ENCODE results near the gene POLR2L. TPM values are rescaled to one million over a fixed set of nuclear protein-coding genes. Genes with fewer than 3 reads are reported as not detected.

The POLR2L gene
- total and polyA plus RNA-seq, 2 of the 13 experiments (the other 11 are each of a cell fraction or from before 2014, with no cell fraction given), result 104 to 114 TPM

DNA sequence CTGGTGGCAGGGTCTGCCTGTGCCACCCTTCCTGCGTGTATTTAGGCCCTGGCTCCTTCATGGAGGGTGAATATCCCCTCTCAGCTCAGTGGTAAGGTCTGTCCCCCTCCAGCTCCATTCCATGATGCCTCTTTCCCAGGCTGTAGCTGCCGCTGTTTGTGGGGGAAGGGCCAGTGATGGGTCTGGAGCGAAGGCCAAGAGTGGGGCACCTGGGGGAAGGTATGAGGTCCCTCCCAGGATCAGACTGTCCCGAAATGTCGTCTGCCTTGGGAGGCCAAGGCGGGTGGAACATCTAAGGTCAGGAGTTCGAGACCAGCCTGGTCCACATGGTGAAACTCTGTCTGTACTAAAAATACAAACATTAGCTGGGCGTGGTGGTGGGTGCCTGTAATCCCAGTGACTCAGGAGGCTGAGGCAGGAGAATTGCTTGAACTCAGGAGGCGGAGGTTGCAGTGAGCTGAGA, 8.4 kb downstream of the POLR2L start:
- Histone ChIP-seq H3K9ac (ENCODE audit: insufficient read depth, low read depth, low read length) (peak overlapping the region; percentile 85), H3K4me1 (ENCODE audit: insufficient read depth, low read length) (peaks cover 75% of the 10 kb centered on the region), H3K9me3 (ENCODE audit: low read length) (no peaks in the 10 kb centered on the region), H3K27me3 (ENCODE audit: control insufficient read depth in 1 of 2, insufficient read depth in 2 of 2, low read length in 2 of 2) (no peaks in the 10 kb centered on the region), H3K4me3 (replicated peaks in 1 of 3; ENCODE audit: insufficient read depth in 1 of 3, low read depth in 2 of 3, low read length in 3 of 3) (peak overlapping the region; percentile 71 to 81 (median 77); a peak in 5 of 6 replicates), H3K79me2 (ENCODE audit: insufficient read depth, low read length) (peaks cover 11% of the 10 kb centered on the region), H4K20me1 (ENCODE audit: insufficient read depth, low read length) (peaks cover 9% of the 10 kb centered on the region; the same call in 1 of the 2 replicates), H3K27ac (ENCODE audit: extremely low read length, insufficient read depth, low read length) (peak overlapping the region; percentile 61), H3K36me3 (replicated peaks in 1 of 2; ENCODE audit: control insufficient read depth in 1 of 2, insufficient read depth in 2 of 2, low read length in 2 of 2) (peaks cover 4 to 17% of the 10 kb centered on the region in 2 experiments; a peak in 3 of 5 replicates), H2AFZ (ENCODE audit: low read length) (no peak overlapping the region), H3K4me2 (ENCODE audit: low read depth, low read length) (peak overlapping the region; percentile 81)
- WGBS (ENCODE audit: low lambda C conversion rate), result 52% methylated on average over 9 of the region's 9 CpGs
- ATAC-seq (no peak), DNase-seq (ENCODE audit: low spot score) (no peak), FAIRE-seq (no peak)
- in situ Hi-C loops (cut with HindIII; ENCODE audit: extremely low pct_ligation_motif_present, low pct_unique_long_range_greater_than_20kb) (no loop called here), intact Hi-C loops (cut with micrococcal nuclease; ENCODE audit: unreplicated experiment) (no loop called here)
- no TSS peak for BruUV-seq (replicated peaks)
- ChIA-PET POLR2A (interaction anchor here (0.6 to 16.1 kb wide), 4 partner anchors 8 to 28 kb away, joined by 5 to 264 read pairs (median 74); partner anchors contain the start of genes PNPLA2, POLR2L, RPLP2 and TSPAN4), CTCF (ENCODE audit: low intra/inter-chr PET ratio, low total read pairs) (no interaction called here)
- TF ChIP-seq, protein P1, sequence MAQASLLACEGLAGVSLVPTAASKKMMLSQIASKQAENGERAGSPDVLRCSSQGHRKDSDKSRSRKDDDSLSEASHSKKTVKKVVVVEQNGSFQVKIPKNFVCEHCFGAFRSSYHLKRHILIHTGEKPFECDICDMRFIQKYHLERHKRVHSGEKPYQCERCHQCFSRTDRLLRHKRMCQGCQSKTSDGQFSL (CRISPR knock-in tag; IDR thresholded peaks at IDR 0.05), result 0 out of 2 replicates have a peak, but pooled peaks have one; percentile 48
- TF ChIP-seq U2AF1 (optimal IDR thresholded peaks at IDR 0.05; ENCODE audit: low read depth, low read length) (no peak), EHMT2 (IDR thresholded peaks at IDR 0.05; ENCODE audit: borderline replicate concordance, low read depth, low read length) (no peak), ZNF777 (CRISPR knock-in tag; IDR thresholded peaks at IDR 0.05) (no peak), RFX3 (CRISPR knock-in tag; IDR thresholded peaks at IDR 0.05) (no peak), ZNF614 (CRISPR knock-in tag; IDR thresholded peaks at IDR 0.05; ENCODE audit: borderline replicate concordance) (no peak), ATAD3A (CRISPR knock-in tag; IDR thresholded peaks at IDR 0.05) (no peak), NRL (CRISPR knock-in tag; IDR thresholded peaks at IDR 0.05; ENCODE audit: borderline replicate concordance) (no peak), SUZ12 (IDR thresholded peaks at IDR 0.05; ENCODE audit: low read depth, low read length) (no peak), ZNF17 (CRISPR knock-in tag; IDR thresholded peaks at IDR 0.05) (no peak), CHD4 (IDR thresholded peaks at IDR 0.05; ENCODE audit: borderline replicate concordance, low read length) (no peak), ZNF607 (CRISPR knock-in tag; IDR thresholded peaks at IDR 0.05; ENCODE audit: borderline replicate concordance) (0 out of 2 replicates have a peak, but pooled peaks have one; percentile 41), HMGXB4 (CRISPR knock-in tag; IDR thresholded peaks at IDR 0.05; ENCODE audit: borderline replicate concordance in 1 of 2, low read depth in 1 of 2) (0 out of 4 replicates have a peak, but pooled peaks of 1 of the 2 experiments have one; percentile 2)
- TF ChIP-seq, protein P2, sequence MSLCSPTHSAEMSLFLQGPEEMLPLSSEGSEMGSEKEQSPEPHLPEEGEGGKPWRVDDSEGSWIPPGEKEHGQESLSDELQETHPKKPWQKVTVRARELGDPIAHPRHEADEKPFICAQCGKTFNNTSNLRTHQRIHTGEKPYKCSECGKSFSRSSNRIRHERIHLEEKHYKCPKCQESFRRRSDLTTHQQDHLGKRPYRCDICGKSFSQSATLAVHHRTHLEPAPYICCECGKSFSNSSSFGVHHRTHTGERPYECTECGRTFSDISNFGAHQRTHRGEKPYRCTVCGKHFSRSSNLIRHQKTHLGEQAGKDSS (CRISPR knock-in tag; IDR thresholded peaks at IDR 0.05; ENCODE audit: borderline replicate concordance, low read depth), result no peak
- TF ChIP-seq, protein P3, sequence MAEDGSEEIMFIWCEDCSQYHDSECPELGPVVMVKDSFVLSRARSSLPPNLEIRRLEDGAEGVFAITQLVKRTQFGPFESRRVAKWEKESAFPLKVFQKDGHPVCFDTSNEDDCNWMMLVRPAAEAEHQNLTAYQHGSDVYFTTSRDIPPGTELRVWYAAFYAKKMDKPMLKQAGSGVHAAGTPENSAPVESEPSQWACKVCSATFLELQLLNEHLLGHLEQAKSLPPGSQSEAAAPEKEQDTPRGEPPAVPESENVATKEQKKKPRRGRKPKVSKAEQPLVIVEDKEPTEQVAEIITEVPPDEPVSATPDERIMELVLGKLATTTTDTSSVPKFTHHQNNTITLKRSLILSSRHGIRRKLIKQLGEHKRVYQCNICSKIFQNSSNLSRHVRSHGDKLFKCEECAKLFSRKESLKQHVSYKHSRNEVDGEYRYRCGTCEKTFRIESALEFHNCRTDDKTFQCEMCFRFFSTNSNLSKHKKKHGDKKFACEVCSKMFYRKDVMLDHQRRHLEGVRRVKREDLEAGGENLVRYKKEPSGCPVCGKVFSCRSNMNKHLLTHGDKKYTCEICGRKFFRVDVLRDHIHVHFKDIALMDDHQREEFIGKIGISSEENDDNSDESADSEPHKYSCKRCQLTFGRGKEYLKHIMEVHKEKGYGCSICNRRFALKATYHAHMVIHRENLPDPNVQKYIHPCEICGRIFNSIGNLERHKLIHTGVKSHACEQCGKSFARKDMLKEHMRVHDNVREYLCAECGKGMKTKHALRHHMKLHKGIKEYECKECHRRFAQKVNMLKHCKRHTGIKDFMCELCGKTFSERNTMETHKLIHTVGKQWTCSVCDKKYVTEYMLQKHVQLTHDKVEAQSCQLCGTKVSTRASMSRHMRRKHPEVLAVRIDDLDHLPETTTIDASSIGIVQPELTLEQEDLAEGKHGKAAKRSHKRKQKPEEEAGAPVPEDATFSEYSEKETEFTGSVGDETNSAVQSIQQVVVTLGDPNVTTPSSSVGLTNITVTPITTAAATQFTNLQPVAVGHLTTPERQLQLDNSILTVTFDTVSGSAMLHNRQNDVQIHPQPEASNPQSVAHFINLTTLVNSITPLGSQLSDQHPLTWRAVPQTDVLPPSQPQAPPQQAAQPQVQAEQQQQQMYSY (CRISPR knock-in tag; IDR thresholded peaks at IDR 0.05), result peak; percentile 82
- TF ChIP-seq, protein P4, sequence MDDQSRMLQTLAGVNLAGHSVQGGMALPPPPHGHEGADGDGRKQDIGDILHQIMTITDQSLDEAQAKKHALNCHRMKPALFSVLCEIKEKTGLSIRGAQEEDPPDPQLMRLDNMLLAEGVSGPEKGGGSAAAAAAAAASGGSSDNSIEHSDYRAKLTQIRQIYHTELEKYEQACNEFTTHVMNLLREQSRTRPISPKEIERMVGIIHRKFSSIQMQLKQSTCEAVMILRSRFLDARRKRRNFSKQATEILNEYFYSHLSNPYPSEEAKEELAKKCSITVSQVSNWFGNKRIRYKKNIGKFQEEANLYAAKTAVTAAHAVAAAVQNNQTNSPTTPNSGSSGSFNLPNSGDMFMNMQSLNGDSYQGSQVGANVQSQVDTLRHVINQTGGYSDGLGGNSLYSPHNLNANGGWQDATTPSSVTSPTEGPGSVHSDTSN (CRISPR knock-in tag; IDR thresholded peaks at IDR 0.05; ENCODE audit: borderline replicate concordance), result no peak
